CD4-positive, alpha-beta T cell (primary cell): Measurements from ENCODE around the gene WNT1. TPM values are rescaled to one million over a fixed set of nuclear protein-coding genes. Genes with fewer than 3 reads are reported as not detected.

Source experiments
- ATAC-seq: fragments of 200-7000 bp; cut with Tn5 transposase; one replicate; pipeline ENCODE4 v1.10.0; 2022; ENCODE audit warnings: mild to moderate bottlenecking; ENCODE audit not compliant: poor library complexity
- CTCF ChIA-PET: fragments of 350-600 bp; sonication (Branson Sonifier 250); formaldehyde crosslinking; loops from one replicate; lab custom pipeline; 2021; ENCODE audit warnings: antibody characterized with exemption, inconsistent platforms; lab: Charles Lee
- POLR2A ChIA-PET: fragments of 350-600 bp; sonication (Branson Sonifier 250); formaldehyde crosslinking; loops from one replicate; lab custom pipeline; 2021; ENCODE audit warnings: antibody characterized with exemption, inconsistent platforms; lab: Charles Lee
- DNase-seq, 14 experiments: peaks; one replicate each; pipeline ENCODE4 v3.0.0-alpha.2; 2013 to 2020; ENCODE audit warnings: mixed read lengths in 2 of 14
- H3K27ac ChIP-seq, 2 donors: one replicate each; pipeline versions ENCODE4 v1.5.1 to v1.7.0; 2013; ENCODE audit warnings: low read length in 2 of 2, low read depth in 1 of 2, mild to moderate bottlenecking in 1 of 2
- H3K27me3 ChIP-seq, 2 experiments: 1 replicate in 1 of 2; 2 replicates in 1 of 2; pipeline versions ENCODE4 v1.6.1 to v1.7.0; 2013; ENCODE audit warnings: low read length in 2 of 2, control low read depth in 1 of 2, mild to moderate bottlenecking in 1 of 2, moderate library complexity in 1 of 2; ENCODE audit not compliant: insufficient read depth in 2 of 2, control insufficient read depth in 1 of 2
- H3K36me3 ChIP-seq: one replicate; pipeline ENCODE4 v1.6.1; 2013; ENCODE audit warnings: low read length, control low read depth; ENCODE audit not compliant: insufficient read depth
- H3K4me1 ChIP-seq: one replicate; pipeline ENCODE4 v1.6.1; 2013; ENCODE audit warnings: low read length, control low read depth; ENCODE audit not compliant: insufficient read depth
- H3K4me3 ChIP-seq: one replicate; pipeline ENCODE4 v1.5.1; 2013; ENCODE audit warnings: mild to moderate bottlenecking, low read length, moderate library complexity
- H3K9me3 ChIP-seq, 2 experiments: 1 replicate in 1 of 2; 2 replicates in 1 of 2; pipeline versions ENCODE4 v1.6.1 to v1.7.0; 2013; ENCODE audit warnings: low read length in 2 of 2, mild to moderate bottlenecking in 2 of 2, control low read depth in 1 of 2, moderate library complexity in 1 of 2; ENCODE audit not compliant: control insufficient read depth in 1 of 2, insufficient read depth in 1 of 2
- H3K27ac Mint-ChIP-seq: one replicate; pipeline ENCODE4 v1.8.0; 2020; ENCODE audit warnings: mixed read lengths
- H3K27me3 Mint-ChIP-seq: one replicate; pipeline ENCODE4 v1.8.0; 2021; ENCODE audit warnings: mixed read lengths
- H3K36me3 Mint-ChIP-seq: one replicate; pipeline ENCODE4 v1.8.0; 2021; ENCODE audit warnings: low read depth, mixed read lengths
- H3K4me1 Mint-ChIP-seq: one replicate; pipeline ENCODE4 v1.8.0; 2021; ENCODE audit warnings: low read depth, mixed read lengths
- H3K4me3 Mint-ChIP-seq: one replicate; pipeline ENCODE4 v1.8.0; 2020; ENCODE audit warnings: mild to moderate bottlenecking, mixed read lengths
- H3K9me3 Mint-ChIP-seq: one replicate; pipeline ENCODE4 v1.8.0; 2020; ENCODE audit warnings: mixed read lengths
- CTCF ChIP-seq: fragments of 200-600 bp; IDR thresholded peaks from one replicate; pipeline ENCODE4 v1.8.0; 2022; ENCODE audit warnings: antibody characterized with exemption, mild to moderate bottlenecking
- intact Hi-C, 2 experiments: fragments of 100-400 bp; cut with DNase I in 1 of 2; cut with micrococcal nuclease in 1 of 2; formaldehyde crosslinking; loops; one replicate each; pipeline versions ENCODE4 v1.15.1 to v1.9.0; 2023 to 2025; cut with DNase I, micrococcal nuclease
- total RNA-seq, 174 experiments: library from RNA in 2 of 174; stranded (reverse) in 2 of 174; gene quantifications; one replicate each; pipeline ENCODE4 v1.2.3 and lab custom pipeline; 2021 to 2026

The WNT1 gene
- total RNA-seq, 2 experiments from 2014 or later, result 1.8 to 2.7 TPM

GRCh38 chr12:48997719-48998496 is 19.8 kb downstream of the WNT1 start:
- Mint-ChIP-seq H3K4me1 (peaks cover 50% of the 10 kb centered on the region), H3K36me3 (peaks cover 35% of the 10 kb centered on the region), H3K4me3 (peak overlapping the region; percentile 74), H3K9me3 (no peaks in the 10 kb centered on the region), H3K27me3 (peaks cover 81% of the 10 kb centered on the region), H3K27ac (no peak overlapping the region)
- Histone ChIP-seq H3K4me3 (peak overlapping the region; percentile 50), H3K27ac (no peak overlapping the region), H3K27me3 (peaks cover 63 to 64% of the 10 kb centered on the region in 2 experiments), H3K36me3 (peaks cover 10% of the 10 kb centered on the region), H3K4me1 (peaks cover 49% of the 10 kb centered on the region), H3K9me3 (peaks cover 0 to 13% of the 10 kb centered on the region in 2 experiments)
- POLR2A ChIA-PET, result interaction anchor here (0.6 to 4.9 kb wide), 9 partner anchors 10 to 237 kb away, joined by 3 to 29 read pairs (median 4); partner anchors contain the start of genes LMBR1L, PRKAG1, TUBA1A and TUBA1B
- CTCF ChIA-PET, result interaction anchor here (0.5 to 4.0 kb wide), 15 partner anchors 8 to 240 kb away, joined by 3 to 39 read pairs (median 5); partner anchors contain the start of genes PRKAG1, RHEBL1 and WNT1
- no peak for TF ChIP-seq CTCF
- intact Hi-C loops, result loop anchor here (2.0 to 5.0 kb wide), 4 partner anchors 17 to 96 kb away; a partner anchor contains a TSS
- ATAC-seq (no peak), DNase-seq (peak in 3 of 14 experiments; percentile 26 to 59 (median 52))

GRCh38 chr12:48998497-48999353 is 20.6 kb downstream of the WNT1 start:
- Histone ChIP-seq H3K9me3 (peaks cover 0 to 13% of the 10 kb centered on the region in 2 experiments), H3K4me3 (peak overlapping the region; percentile 26), H3K27ac (no peak overlapping the region), H3K4me1 (peaks cover 49% of the 10 kb centered on the region), H3K27me3 (peaks cover 62 to 63% of the 10 kb centered on the region in 2 experiments), H3K36me3 (peaks cover 18% of the 10 kb centered on the region)
- H3K4me1 Mint-ChIP-seq, result peaks cover 50% of the 10 kb centered on the region
- intact Hi-C loops, result loop anchor here in 1 of 2 experiments (5.0 kb wide), 1 partner anchor 96 kb away; a partner anchor contains a TSS
- peaks cover 43% of the 10 kb centered on the region for H3K36me3 Mint-ChIP-seq
- CTCF ChIA-PET, result interaction anchor here (1.0 to 4.0 kb wide), 10 partner anchors 11 to 74 kb away, joined by 3 to 39 read pairs (median 16); partner anchors contain the start of genes PRKAG1 and WNT1
- peak overlapping the region; percentile 74 for H3K4me3 Mint-ChIP-seq
- no peaks in the 10 kb centered on the region for H3K9me3 Mint-ChIP-seq
- ATAC-seq (peak; percentile 25), DNase-seq (peak in 3 of 14 experiments; percentile 18 to 61 (median 55))
- no peak for TF ChIP-seq CTCF
- no peak overlapping the region for H3K27ac Mint-ChIP-seq
- peaks cover 74% of the 10 kb centered on the region for H3K27me3 Mint-ChIP-seq
- POLR2A ChIA-PET, result interaction anchor here (0.6 to 4.9 kb wide), 7 partner anchors 10 to 190 kb away, joined by 3 to 29 read pairs (median 3); partner anchors contain the start of genes DDX23, PRKAG1 and TUBA1A
